Measurements from ENCODE around the gene TLE3.

The TLE3 gene

GRCh38 chr15:70048198-70048565 lies 49.5 kb downstream of the TLE3 start:
- no peak for DNase-seq (ENCODE audit: low read depth)

GRCh38 chr15:70047386-70048197 lies 50.1 kb downstream of the TLE3 start:
- no peak for DNase-seq (ENCODE audit: low read depth)

- no peak for DNase-seq (ENCODE audit: low read depth)
Observed at GRCh38 chr15:70046679-70047369, 50.9 kb downstream of the TLE3 start.

GRCh38 chr15:70045045-70045444 lies 52.7 kb downstream of the TLE3 start:
- DNase-seq (ENCODE audit: low read depth) = no peak

- DNase-seq (ENCODE audit: low read depth) = no peak
Observed at GRCh38 chr15:70044168-70044567, 53.5 kb downstream of the TLE3 start.

GRCh38 chr15:70043590-70043989 lies 54.1 kb downstream of the TLE3 start:
- no peak for DNase-seq (ENCODE audit: low read depth)

- DNase-seq (ENCODE audit: low read depth) = no peak
Observed at GRCh38 chr15:70042553-70043214, 55.0 kb downstream of the TLE3 start.

GRCh38 chr15:70039917-70040316 lies 57.8 kb downstream of the TLE3 start:
- DNase-seq (ENCODE audit: low read depth) = no peak

GRCh38 chr15:70038730-70039392 lies 58.9 kb downstream of the TLE3 start:
- DNase-seq (ENCODE audit: low read depth) = no peak

GRCh38 chr15:70037292-70037640 lies 60.5 kb downstream of the TLE3 start:
- no peak for DNase-seq (ENCODE audit: low read depth)

- DNase-seq (ENCODE audit: low read depth) = no peak
Observed at GRCh38 chr15:70036585-70037291, 61.0 kb downstream of the TLE3 start.

GRCh38 chr15:70035719-70036077 lies 62.0 kb downstream of the TLE3 start:
- DNase-seq (ENCODE audit: low read depth) = no peak

- DNase-seq (ENCODE audit: low read depth) = no peak
Observed at GRCh38 chr15:70035051-70035718, 62.5 kb downstream of the TLE3 start.

- DNase-seq (ENCODE audit: low read depth) = no peak
Observed at GRCh38 chr15:70034596-70034995, 63.1 kb downstream of the TLE3 start.

- no peak for DNase-seq (ENCODE audit: low read depth)
Observed at GRCh38 chr15:70034141-70034540, 63.6 kb downstream of the TLE3 start.

- no peak for DNase-seq (ENCODE audit: low read depth)
Observed at GRCh38 chr15:70033529-70034140, 64.1 kb downstream of the TLE3 start.

GRCh38 chr15:70033109-70033508 lies 64.6 kb downstream of the TLE3 start:
- DNase-seq (ENCODE audit: low read depth) = no peak

- DNase-seq (ENCODE audit: low read depth) = no peak
Observed at GRCh38 chr15:70032509-70032908, 65.2 kb downstream of the TLE3 start.

GRCh38 chr15:70031713-70032112 lies 66.0 kb downstream of the TLE3 start:
- no peak for DNase-seq (ENCODE audit: low read depth)

GRCh38 chr15:70031261-70031660 lies 66.5 kb downstream of the TLE3 start:
- DNase-seq (ENCODE audit: low read depth) = no peak

- no peak for DNase-seq (ENCODE audit: low read depth)
Observed at GRCh38 chr15:70030851-70031250, 66.9 kb downstream of the TLE3 start.

Data from activated T-cell treated with anti-CD3 and anti-CD28 coated beads for 48 hours (primary cell).